GM12892 (cell line): ENCODE results near the gene NCDN.

ENCODE experiments used
- DNase-seq: peaks from one replicate; pipeline ENCODE4 v3.0.0; 2011; ENCODE audit not compliant: insufficient read length
- FAIRE-seq: peaks from 2 replicates; lab custom pipeline; 2011; peaks lifted over from hg19 to GRCh38; lab: Jason Lieb, UNC
- POLR2A ChIP-seq: IDR thresholded peaks from 2 replicates; pipeline ENCODE4 v1.6.1; 2011; ENCODE audit warnings: low read depth, low read length, control low read depth
- POLR2AphosphoS5 ChIP-seq: IDR thresholded peaks from 2 replicates; pipeline ENCODE4 v1.6.1; 2011; ENCODE audit warnings: low read depth, low read length, control low read depth
- TAF1 ChIP-seq: IDR thresholded peaks from 2 replicates; pipeline ENCODE4 v1.6.1; 2011; ENCODE audit warnings: low read depth, mild to moderate bottlenecking, control low read depth, low read length, borderline replicate concordance

Gene NCDN

DNA sequence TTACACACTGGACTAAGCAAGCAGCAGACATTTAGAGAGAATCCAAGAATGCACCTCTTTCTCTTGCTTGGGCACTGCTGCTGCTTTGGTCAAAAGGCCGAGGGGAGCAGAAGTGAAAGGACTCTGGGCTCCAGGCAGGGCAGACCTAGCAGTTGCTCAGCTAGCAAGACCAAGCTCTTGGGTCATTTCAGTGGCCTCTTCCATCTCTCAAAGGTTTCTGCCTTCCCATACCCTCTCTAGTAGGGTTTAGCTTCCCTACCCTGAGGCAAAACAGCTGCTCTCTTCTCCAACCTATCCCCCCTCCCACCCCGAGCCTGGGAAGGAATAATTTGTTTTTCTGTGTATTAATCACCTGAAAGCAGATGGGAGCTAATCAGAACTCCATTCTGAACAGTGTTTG lies 41.3 kb downstream of the NCDN start:
- no peak for DNase-seq
- no peak for FAIRE-seq
- TF ChIP-seq TAF1 (no peak), POLR2AphosphoS5 (peak; percentile 32; the same call in 1 of the 2 replicates)

DNA sequence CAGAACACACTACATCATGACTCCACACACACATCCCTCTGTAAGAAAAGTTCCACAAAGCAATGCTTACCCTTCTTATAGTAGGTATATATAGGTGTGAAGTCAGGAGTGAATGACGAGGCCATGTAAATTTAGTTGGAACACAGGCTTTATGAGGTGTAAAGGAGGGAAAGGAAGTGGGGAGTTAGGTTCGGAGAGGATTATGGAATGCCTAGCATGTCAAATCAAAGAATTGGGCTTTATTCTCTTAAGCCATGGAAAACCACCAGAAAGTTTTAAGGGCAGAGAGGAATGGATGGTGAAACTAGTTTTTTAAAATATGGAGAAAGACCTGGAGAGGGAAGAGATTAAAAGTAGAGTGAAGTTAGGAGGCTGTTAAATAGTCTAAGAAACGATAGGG lies 41.8 kb downstream of the NCDN start:
- FAIRE-seq (no peak), DNase-seq (no peak)
- TF ChIP-seq TAF1 (no peak), POLR2A (no peak), POLR2AphosphoS5 (0 out of 2 replicates have a peak, but pooled peaks have one; percentile 7)

DNA sequence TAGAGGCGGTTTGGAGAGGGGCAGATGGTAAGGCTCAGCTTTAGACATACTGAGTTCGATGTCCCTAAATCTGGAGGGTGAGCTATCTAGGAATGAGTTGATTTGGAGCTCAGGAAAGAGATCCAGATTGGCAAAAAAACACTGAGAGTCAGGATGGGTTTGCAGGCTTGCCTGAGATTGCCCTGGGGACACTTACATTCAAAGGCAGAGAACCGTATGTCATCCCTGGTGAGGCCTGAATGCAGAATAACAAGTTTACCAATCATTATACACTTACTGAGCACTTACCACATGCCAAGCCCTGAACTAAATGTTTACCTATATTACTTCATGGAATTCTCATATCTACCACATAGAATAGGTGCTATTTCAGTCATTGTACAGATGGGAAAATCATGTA lies 43.0 kb downstream of the NCDN start:
- no peak for FAIRE-seq
- TF ChIP-seq POLR2A (no peak), TAF1 (no peak), POLR2AphosphoS5 (no peak)
- DNase-seq = no peak

DNA sequence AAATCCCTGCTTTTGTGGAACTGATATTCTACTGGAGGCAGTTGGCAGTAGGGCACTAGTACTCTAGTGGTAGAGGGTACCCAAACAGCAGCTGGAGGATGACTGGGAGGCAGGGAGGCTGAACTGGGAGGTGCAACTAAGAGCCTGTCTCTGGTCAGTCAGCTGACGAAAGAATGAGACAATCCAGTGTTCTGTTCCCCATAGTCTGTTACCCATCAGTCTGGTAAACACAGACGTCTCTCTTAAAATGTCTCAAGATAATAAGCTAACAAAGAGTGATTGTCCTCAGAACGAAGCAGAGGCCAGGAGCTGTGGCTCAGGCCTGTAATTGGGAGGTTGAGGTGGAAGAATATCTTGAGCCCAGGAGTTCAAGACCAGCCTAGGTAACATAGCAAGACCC lies 45.9 kb downstream of the NCDN start:
- FAIRE-seq (no peak), DNase-seq (no peak)
- TF ChIP-seq TAF1 (no peak), POLR2AphosphoS5 (no peak), POLR2A (no peak)

DNA sequence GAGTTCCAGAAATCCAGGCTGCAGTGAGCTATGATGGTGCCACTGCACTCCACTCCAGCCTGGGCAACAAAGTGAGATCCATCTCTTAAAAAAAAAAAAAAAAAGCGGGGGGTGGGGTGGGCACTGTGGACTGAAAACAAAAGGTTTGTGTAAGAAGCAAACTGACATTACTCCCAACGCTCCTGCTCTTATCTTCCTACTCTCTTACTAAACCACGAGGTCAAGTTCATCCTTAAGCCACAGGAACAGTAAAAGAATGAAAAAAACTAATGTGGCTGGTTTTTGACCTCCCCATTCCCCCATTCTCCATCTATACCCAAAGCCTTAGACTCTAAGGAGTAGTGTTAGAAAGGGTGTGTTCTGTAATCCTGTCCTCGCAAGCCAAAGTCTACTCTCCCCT lies 46.3 kb downstream of the NCDN start:
- no peak for FAIRE-seq
- TF ChIP-seq TAF1 (no peak), POLR2AphosphoS5 (no peak), POLR2A (no peak)

DNA sequence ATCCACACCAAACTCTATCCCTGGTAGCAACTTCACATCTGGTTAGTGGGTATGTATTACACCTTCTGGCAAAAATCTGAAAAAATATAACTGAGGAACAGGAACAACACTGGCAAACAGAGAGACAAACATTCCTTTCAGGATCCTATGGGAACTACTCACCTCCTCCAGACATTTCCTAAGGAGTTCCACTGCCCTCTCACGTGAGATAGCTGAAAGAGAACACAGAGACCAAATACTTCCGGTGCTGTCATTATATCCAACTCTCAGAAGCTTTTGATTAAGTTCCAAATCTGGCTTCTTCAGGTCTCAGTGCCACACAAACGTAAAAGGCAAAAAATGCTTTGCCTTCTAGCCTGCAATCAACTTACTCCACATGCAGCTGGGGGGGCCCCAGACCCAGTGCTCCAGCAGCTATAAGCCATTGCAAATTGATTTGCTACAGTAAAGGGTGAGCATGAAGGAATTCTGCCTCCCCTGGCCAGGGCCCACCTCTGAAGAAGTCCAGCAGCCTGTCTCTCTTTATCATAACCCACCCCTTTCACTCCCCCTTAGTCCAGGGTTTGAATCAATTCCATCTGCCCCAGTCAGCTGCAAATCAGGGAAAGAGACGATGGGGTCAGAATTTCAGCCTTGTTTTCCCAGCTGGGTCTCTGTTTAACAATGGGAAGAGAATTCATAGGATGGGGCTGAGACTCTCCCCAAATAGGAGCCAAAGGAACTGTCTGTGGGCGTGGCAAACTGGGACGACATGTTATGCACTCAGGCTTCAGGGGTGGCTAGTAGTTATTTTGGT lies 47.7 kb downstream of the NCDN start:
- no peak for TF ChIP-seq POLR2A
- TF ChIP-seq TAF1 = no peak
- TF ChIP-seq POLR2AphosphoS5 = no peak
- FAIRE-seq (no peak), DNase-seq (no peak)

More for the DNA sequence above, 46.3 kb downstream of the NCDN start:
- no peak for DNase-seq

DNA sequence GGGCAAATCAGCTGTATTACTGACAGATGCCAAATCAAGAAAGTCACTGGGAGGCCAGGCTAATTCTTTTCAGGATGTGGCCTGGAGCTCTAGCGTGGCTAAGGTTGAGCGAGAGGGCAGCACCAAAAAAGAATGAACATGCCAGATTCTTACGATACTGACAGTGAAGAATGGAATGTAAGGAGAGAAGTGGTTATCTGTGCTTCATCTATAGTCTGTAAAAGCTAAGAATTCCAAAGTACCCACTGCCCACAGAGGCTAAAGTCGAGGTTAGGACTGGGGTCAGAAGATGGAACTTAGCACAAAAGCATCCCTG lies 48.2 kb downstream of the NCDN start:
- FAIRE-seq (no peak), DNase-seq (no peak)
- TF ChIP-seq TAF1 = no peak
- TF ChIP-seq POLR2A = no peak
- no peak for TF ChIP-seq POLR2AphosphoS5

DNA sequence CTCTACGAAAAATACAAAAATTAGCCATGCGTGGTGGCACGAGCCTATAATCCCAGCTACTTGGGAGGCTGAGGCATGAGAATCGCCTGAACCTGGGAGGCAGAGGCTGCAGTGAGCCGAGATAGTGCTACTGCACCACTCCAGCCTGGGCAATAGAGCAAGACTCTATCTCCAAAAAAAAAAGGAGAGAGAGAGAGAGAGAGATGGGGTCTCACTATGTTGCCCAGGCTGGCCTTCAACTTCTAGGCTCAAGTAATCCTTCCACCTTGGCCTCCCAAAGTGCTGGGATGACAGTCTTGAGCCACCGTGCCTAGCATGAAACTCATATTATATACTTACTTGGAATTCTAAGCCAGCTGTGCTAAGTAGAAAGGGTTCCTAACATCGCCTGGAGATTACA lies 54.1 kb downstream of the NCDN start:
- TF ChIP-seq POLR2AphosphoS5 (no peak), TAF1 (no peak), POLR2A (no peak)
- FAIRE-seq (no peak), DNase-seq (no peak)

DNA sequence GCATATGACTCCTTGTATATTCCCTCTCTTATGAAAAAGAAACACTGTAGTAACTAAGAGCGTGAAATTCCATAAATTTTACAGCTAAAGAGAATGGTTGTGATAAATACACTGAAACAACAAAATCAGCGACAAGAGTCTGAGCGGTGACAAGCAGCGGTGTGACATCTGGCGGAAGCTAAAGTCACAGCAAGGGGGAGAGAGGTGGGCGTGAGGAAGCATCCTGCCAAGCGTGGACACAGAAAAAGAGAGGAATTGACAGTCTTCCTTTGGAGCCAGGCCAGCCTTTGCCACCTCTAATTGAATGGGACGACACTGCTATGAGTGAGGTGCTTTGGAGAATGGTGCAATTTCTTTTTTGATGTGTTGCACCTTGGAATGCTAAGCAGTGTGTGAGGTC lies 57.8 kb downstream of the NCDN start:
- no peak for TF ChIP-seq POLR2A
- no peak for TF ChIP-seq POLR2AphosphoS5
- no peak for TF ChIP-seq TAF1
- no peak for FAIRE-seq

More for the DNA sequence above, 57.8 kb downstream of the NCDN start:
- DNase-seq = no peak
